ENCODE measurements around the gene TJP1. TPM values are rescaled to one million over a fixed set of nuclear protein-coding genes. Genes with fewer than 3 reads are reported as not detected.

The TJP1 gene
- total and polyA plus RNA-seq, 9 of the 15 experiments (the other 6 are each of a cell fraction or from before 2014, with no cell fraction given) = 9.1 to 39.3 (median 28.0) TPM

GRCh38 chr15:29711531-29711930 lies 110.7 kb downstream of the TJP1 start (continued):
- no peak for TF ChIP-seq RREB1 (CRISPR knock-in tag; IDR thresholded peaks at IDR 0.05)
- TF ChIP-seq USF1 (CRISPR knock-in tag; IDR thresholded peaks at IDR 0.05) = no peak
- TF ChIP-seq THRA (IDR thresholded peaks at IDR 0.05) = no peak
- no peak for TF ChIP-seq ZNF280A (IDR thresholded peaks at IDR 0.05; ENCODE audit: low read depth, partially characterized antibody)
- no peak for TF ChIP-seq OTX1 (CRISPR knock-in tag; IDR thresholded peaks at IDR 0.05)
- TF ChIP-seq SPI1 (IDR thresholded peaks at IDR 0.05; ENCODE audit: borderline replicate concordance, low read depth, low read length) = no peak
- no peak for TF ChIP-seq ZNF551 (CRISPR knock-in tag; IDR thresholded peaks at IDR 0.05)
- no peak for TF ChIP-seq ZFX (CRISPR knock-in tag; IDR thresholded peaks at IDR 0.05)
- TF ChIP-seq KLF16 (IDR thresholded peaks at IDR 0.05) = no peak
- no peak for TF ChIP-seq ZBTB9 (CRISPR knock-in tag; IDR thresholded peaks at IDR 0.05)
- TF ChIP-seq STAT6 (CRISPR knock-in tag; IDR thresholded peaks at IDR 0.05) = no peak
